NT2/D1 (cell line): Measurements from ENCODE around the gene NPDC1.
A peak's percentile ranks its signal among the peaks of the same experiment; 100 is the strongest.

Experiments used
- DNase-seq: peaks from one replicate; pipeline ENCODE4 v3.0.0-alpha.2; 2011; ENCODE audit warnings: low read depth, low spot score
- H3K27me3 ChIP-seq: 2 replicates; pipeline ENCODE4 v1.6.0; 2011; ENCODE audit warnings: mild to moderate bottlenecking; ENCODE audit not compliant: insufficient read length, insufficient read depth
- H3K36me3 ChIP-seq: 2 replicates; pipeline ENCODE4 v1.6.1; 2011; ENCODE audit warnings: mild to moderate bottlenecking, low read length, mixed read lengths; ENCODE audit not compliant: insufficient read depth, insufficient read length
- H3K4me1 ChIP-seq: 2 replicates; pipeline ENCODE4 v1.5.1; 2011; ENCODE audit not compliant: insufficient read depth, insufficient read length
- H3K4me3 ChIP-seq: 2 replicates; pipeline ENCODE4 v1.5.1; 2011; ENCODE audit warnings: low read depth; ENCODE audit not compliant: insufficient read length
- H3K9ac ChIP-seq: 2 replicates; pipeline ENCODE4 v1.6.0; 2011; ENCODE audit warnings: low read depth; ENCODE audit not compliant: insufficient read length
- H3K9me3 ChIP-seq: 2 replicates; pipeline ENCODE4 v1.5.1; 2011; ENCODE audit warnings: mild to moderate bottlenecking, low read length; ENCODE audit not compliant: insufficient read depth
- SUZ12 ChIP-seq: IDR thresholded peaks from 2 replicates; pipeline ENCODE4 v1.6.1; 2011; ENCODE audit not compliant: insufficient read length, insufficient read depth; ENCODE audit errors: extremely low read depth
- YY1 ChIP-seq: IDR thresholded peaks from 2 replicates; pipeline ENCODE4 v1.6.1; 2011; ENCODE audit not compliant: insufficient read length, insufficient read depth
- ZNF274 ChIP-seq: IDR thresholded peaks from 2 replicates; pipeline ENCODE4 v1.6.1; 2011; ENCODE audit warnings: mild to moderate bottlenecking, low read depth, low read length

NPDC1 gene

GRCh38 chr9:137046088-137046787 is at the start of gene NPDC1:
NPDC1 (minus strand) TSS chr9:137046177; CDS start chr9:137045989, 188 bp downstream.
- Histone ChIP-seq H3K4me3 (peak within 1 kb of the TSS; percentile 62), H3K4me1 (peaks cover 31% of the 10 kb centered on the region), H3K9me3 (no peaks in the 10 kb centered on the region), H3K27me3 (peaks cover 68% of the 10 kb centered on the region), H3K9ac (peak within 1 kb of the TSS; percentile 81), H3K36me3 (no peaks in the 10 kb centered on the region)
- DNase-seq: peak; percentile 85
- no peak for TF ChIP-seq ZNF274
- TF ChIP-seq SUZ12: no peak
- TF ChIP-seq YY1: no peak

GRCh38 chr9:137089232-137089947 is 43.4 kb upstream of the NPDC1 start:
- Histone ChIP-seq H3K4me3 (no peak overlapping the region), H3K27me3 (no peaks in the 10 kb centered on the region), H3K9me3 (no peaks in the 10 kb centered on the region), H3K9ac (peak overlapping the region; percentile 58), H3K36me3 (peaks cover 34% of the 10 kb centered on the region), H3K4me1 (peaks cover 6% of the 10 kb centered on the region)
- TF ChIP-seq ZNF274 (no peak), SUZ12 (no peak), YY1 (no peak)
- no peak for DNase-seq

GRCh38 chr9:137088121-137088520 is 42.1 kb upstream of the NPDC1 start:
- no peaks in the 10 kb centered on the region for H3K27me3 ChIP-seq
- TF ChIP-seq YY1 (no peak), SUZ12 (no peak), ZNF274 (no peak)
- H3K36me3 ChIP-seq: peaks cover 35% of the 10 kb centered on the region
- H3K4me3 ChIP-seq: peak overlapping the region; percentile 87
- no peak for DNase-seq
- peaks cover 14% of the 10 kb centered on the region for H3K4me1 ChIP-seq
- peak overlapping the region; percentile 93 for H3K9ac ChIP-seq
- H3K9me3 ChIP-seq: no peaks in the 10 kb centered on the region

GRCh38 chr9:137087409-137087925 is 41.5 kb upstream of the NPDC1 start:
- no peak for DNase-seq
- H3K4me3 ChIP-seq: peak overlapping the region; percentile 87
- no peaks in the 10 kb centered on the region for H3K9me3 ChIP-seq
- H3K9ac ChIP-seq: peak overlapping the region; percentile 93
- peaks cover 20% of the 10 kb centered on the region for H3K4me1 ChIP-seq
- H3K36me3 ChIP-seq: peaks cover 36% of the 10 kb centered on the region
- no peaks in the 10 kb centered on the region for H3K27me3 ChIP-seq
- TF ChIP-seq SUZ12 (no peak), YY1 (no peak), ZNF274 (no peak)

- Histone ChIP-seq H3K36me3 (peaks cover 38% of the 10 kb centered on the region), H3K9ac (peak within 1 kb of the TSS; percentile 96), H3K4me3 (peak within 1 kb of the TSS; percentile 87), H3K27me3 (no peaks in the 10 kb centered on the region), H3K4me1 (peaks cover 21% of the 10 kb centered on the region), H3K9me3 (no peaks in the 10 kb centered on the region)
- peak; percentile 99 for DNase-seq
- TF ChIP-seq YY1 (peak; percentile 66), ZNF274 (no peak)
Measured at GRCh38 chr9:137086531-137087408, 40.8 kb upstream of the NPDC1 start, which contains the start of gene MAN1B1. MAN1B1 (plus strand) TSS chr9:137086985; CDS start chr9:137087000, 15 bp downstream.

GRCh38 chr9:137085920-137086530 is 40.0 kb upstream of the NPDC1 start:
- TF ChIP-seq ZNF274 (no peak), YY1 (no peak), SUZ12 (no peak)
- peak overlapping the region; percentile 81 for H3K4me3 ChIP-seq
- DNase-seq: no peak
- peaks cover 39% of the 10 kb centered on the region for H3K36me3 ChIP-seq
- H3K27me3 ChIP-seq: no peaks in the 10 kb centered on the region
- H3K9ac ChIP-seq: peak overlapping the region; percentile 96
- H3K9me3 ChIP-seq: no peaks in the 10 kb centered on the region
- peaks cover 21% of the 10 kb centered on the region for H3K4me1 ChIP-seq
